Activated naive CD8-positive, alpha-beta T cell treated with anti-CD3 and anti-CD28 coated beads for 36 hours (primary cell): ENCODE measurements around the gene DCAF17. TPM values are rescaled to one million over a fixed set of nuclear protein-coding genes. Genes with fewer than 3 reads are reported as not detected.
"Not testable (repeated sequence)": the region's sequence is repeated elsewhere in the genome, so short reads cannot be mapped to it uniquely, and the experiment has no call there.

Source experiments
- DNase-seq: peaks from one replicate; pipeline ENCODE4 v3.0.0; 2021
- H3K27ac Mint-ChIP-seq: one replicate; pipeline ENCODE4 v1.8.0; 2022; ENCODE audit warnings: mild to moderate bottlenecking, moderate library complexity, mixed read lengths
- H3K27me3 Mint-ChIP-seq: one replicate; pipeline ENCODE4 v1.8.0; 2022; ENCODE audit warnings: mild to moderate bottlenecking, mixed read lengths
- H3K36me3 Mint-ChIP-seq: one replicate; pipeline ENCODE4 v1.8.0; 2021; ENCODE audit warnings: mild to moderate bottlenecking, mixed read lengths
- H3K4me1 Mint-ChIP-seq: one replicate; pipeline ENCODE4 v1.8.0; 2021; ENCODE audit warnings: mixed read lengths
- H3K4me3 Mint-ChIP-seq: one replicate; pipeline ENCODE4 v1.8.0; 2022; ENCODE audit warnings: mild to moderate bottlenecking, moderate library complexity, mixed read lengths
- H3K9me3 Mint-ChIP-seq: one replicate; pipeline ENCODE4 v1.8.0; 2022; ENCODE audit warnings: mixed read lengths
- total RNA-seq, 2 experiments: library from RNA; stranded (reverse); gene quantifications; one replicate each; pipeline ENCODE4 v1.2.3, GENCODE V29; 2021

DCAF17 gene
- total RNA-seq, 2 experiments from 2014 or later, result 18.8 to 18.9 TPM

- no peaks in the 10 kb centered on the region for H3K27me3 Mint-ChIP-seq
- peaks cover 20% of the 10 kb centered on the region for H3K9me3 Mint-ChIP-seq
- H3K36me3 Mint-ChIP-seq, result peaks cover 57% of the 10 kb centered on the region
- DNase-seq, result no peak
- H3K4me3 Mint-ChIP-seq, result no peak overlapping the region
- H3K27ac Mint-ChIP-seq, result peak overlapping the region; percentile 57
- H3K4me1 Mint-ChIP-seq, result peaks cover 22% of the 10 kb centered on the region
These were observed 13.1 kb upstream of the DCAF17 start for GRCh38 chr2:171420728-171421563.

- peaks cover 18% of the 10 kb centered on the region for H3K4me1 Mint-ChIP-seq
- peaks cover 20% of the 10 kb centered on the region for H3K9me3 Mint-ChIP-seq
- peaks cover 63% of the 10 kb centered on the region for H3K36me3 Mint-ChIP-seq
- DNase-seq, H3K27me3 Mint-ChIP-seq, H3K27ac Mint-ChIP-seq, H3K4me3 Mint-ChIP-seq: not testable (repeated sequence)
These were observed 11.1 kb upstream of the DCAF17 start for GRCh38 chr2:171422710-171423495.

GRCh38 chr2:171430516-171431410 is 3.3 kb upstream of the DCAF17 start:
- H3K4me3 Mint-ChIP-seq, result no peak overlapping the region
- H3K27ac Mint-ChIP-seq, result no peak overlapping the region
- H3K4me1 Mint-ChIP-seq, result peaks cover 30% of the 10 kb centered on the region
- no peak for DNase-seq
- H3K27me3 Mint-ChIP-seq, result no peaks in the 10 kb centered on the region
- H3K36me3 Mint-ChIP-seq, result peaks cover 62% of the 10 kb centered on the region
- H3K9me3 Mint-ChIP-seq, result peaks cover 4% of the 10 kb centered on the region

- H3K4me3 Mint-ChIP-seq, result peak overlapping the region; percentile 88
- peak overlapping the region; percentile 97 for H3K27ac Mint-ChIP-seq
- peaks cover 69% of the 10 kb centered on the region for H3K36me3 Mint-ChIP-seq
These were observed 2.3 kb upstream of the DCAF17 start for GRCh38 chr2:171431677-171432167.

GRCh38 chr2:171432206-171432968 is 1.6 kb upstream of the DCAF17 start:
- peaks cover 69% of the 10 kb centered on the region for H3K36me3 Mint-ChIP-seq
- peaks cover 34% of the 10 kb centered on the region for H3K4me1 Mint-ChIP-seq
- H3K27ac Mint-ChIP-seq, result peak overlapping the region; percentile 97
- DNase-seq, result no peak
- H3K9me3 Mint-ChIP-seq, result peaks cover 5% of the 10 kb centered on the region
- no peaks in the 10 kb centered on the region for H3K27me3 Mint-ChIP-seq
- peak overlapping the region; percentile 88 for H3K4me3 Mint-ChIP-seq

More at GRCh38 chr2:171431677-171432167, 2.3 kb upstream of the DCAF17 start:
- no peaks in the 10 kb centered on the region for H3K27me3 Mint-ChIP-seq
- H3K9me3 Mint-ChIP-seq, result peaks cover 5% of the 10 kb centered on the region
- H3K4me1 Mint-ChIP-seq, result peaks cover 32% of the 10 kb centered on the region
- no peak for DNase-seq

GRCh38 chr2:171432969-171433762 is 860 bp upstream of the DCAF17 start:
- H3K36me3 Mint-ChIP-seq, result peaks cover 75% of the 10 kb centered on the region

GRCh38 chr2:171433763-171434012 is 338 bp upstream of the DCAF17 start, which contains the start of gene METTL8:
Gene METTL8 (minus strand): TSS chr2:171433990. CDS start chr2:171392185, 41,805 bp downstream.
- peaks cover 45% of the 10 kb centered on the region for H3K4me1 Mint-ChIP-seq

More at GRCh38 chr2:171432969-171433762, 860 bp upstream of the DCAF17 start:
- Mint-ChIP-seq H3K4me1 (peaks cover 40% of the 10 kb centered on the region), H3K9me3 (peaks cover 5% of the 10 kb centered on the region), H3K4me3 (peak overlapping the region; percentile 88), H3K27ac (peak overlapping the region; percentile 97), H3K27me3 (no peaks in the 10 kb centered on the region)
- DNase-seq, result peak; percentile 56

GRCh38 chr2:171436307-171436706 is 2.3 kb downstream of the DCAF17 start:
- peaks cover 47% of the 10 kb centered on the region for H3K4me1 Mint-ChIP-seq
- H3K27me3 Mint-ChIP-seq, result no peaks in the 10 kb centered on the region
- no peak overlapping the region for H3K4me3 Mint-ChIP-seq
- peaks cover 2% of the 10 kb centered on the region for H3K9me3 Mint-ChIP-seq
- no peak for DNase-seq
- H3K36me3 Mint-ChIP-seq, result peaks cover 72% of the 10 kb centered on the region
- H3K27ac Mint-ChIP-seq, result no peak overlapping the region

More at GRCh38 chr2:171433763-171434012, 338 bp upstream of the DCAF17 start, which contains the start of gene METTL8:
- peak within 1 kb of the TSS; percentile 97 for H3K27ac Mint-ChIP-seq
- peaks cover 5% of the 10 kb centered on the region for H3K9me3 Mint-ChIP-seq
- peaks cover 76% of the 10 kb centered on the region for H3K36me3 Mint-ChIP-seq
- H3K4me3 Mint-ChIP-seq, result peak within 1 kb of the TSS; percentile 88
- DNase-seq, result no peak
- H3K27me3 Mint-ChIP-seq, result no peaks in the 10 kb centered on the region

- H3K9me3 Mint-ChIP-seq, result no peaks in the 10 kb centered on the region
- no peak overlapping the region for H3K4me3 Mint-ChIP-seq
- peaks cover 17% of the 10 kb centered on the region for H3K4me1 Mint-ChIP-seq
- no peak overlapping the region for H3K27ac Mint-ChIP-seq
- no peak for DNase-seq
- no peaks in the 10 kb centered on the region for H3K27me3 Mint-ChIP-seq
- peaks cover 40% of the 10 kb centered on the region for H3K36me3 Mint-ChIP-seq
These were observed 7.4 kb downstream of the DCAF17 start for GRCh38 chr2:171441470-171441869.

GRCh38 chr2:171447675-171448074 is 13.6 kb downstream of the DCAF17 start:
- no peaks in the 10 kb centered on the region for H3K9me3 Mint-ChIP-seq
- H3K4me3 Mint-ChIP-seq, result no peak overlapping the region
- no peak for DNase-seq

GRCh38 chr2:171451074-171451473 is 17.0 kb downstream of the DCAF17 start:
- Mint-ChIP-seq H3K4me3 (no peak overlapping the region), H3K36me3 (peaks cover 31% of the 10 kb centered on the region), H3K27ac (no peak overlapping the region), H3K4me1 (no peaks in the 10 kb centered on the region), H3K27me3 (no peaks in the 10 kb centered on the region), H3K9me3 (peaks cover 2% of the 10 kb centered on the region)
- no peak for DNase-seq

More at GRCh38 chr2:171447675-171448074, 13.6 kb downstream of the DCAF17 start:
- Mint-ChIP-seq H3K36me3 (peaks cover 18% of the 10 kb centered on the region), H3K27ac (no peak overlapping the region), H3K4me1 (no peaks in the 10 kb centered on the region), H3K27me3 (no peaks in the 10 kb centered on the region)

- Mint-ChIP-seq H3K4me3 (no peak overlapping the region), H3K27me3 (no peaks in the 10 kb centered on the region), H3K4me1 (no peaks in the 10 kb centered on the region), H3K9me3 (peaks cover 5% of the 10 kb centered on the region), H3K36me3 (peaks cover 42% of the 10 kb centered on the region), H3K27ac (no peak overlapping the region)
- DNase-seq, result no peak
These were observed 18.7 kb downstream of the DCAF17 start for GRCh38 chr2:171452773-171453172.

GRCh38 chr2:171459498-171459897 is 25.5 kb downstream of the DCAF17 start:
- Mint-ChIP-seq H3K36me3 (peaks cover 51% of the 10 kb centered on the region), H3K9me3 (peaks cover 7% of the 10 kb centered on the region), H3K4me1 (no peaks in the 10 kb centered on the region)

More at GRCh38 chr2:171459498-171459897, 25.5 kb downstream of the DCAF17 start:
- no peak for DNase-seq
- Mint-ChIP-seq H3K27me3 (no peaks in the 10 kb centered on the region), H3K4me3 (no peak overlapping the region), H3K27ac (no peak overlapping the region)
